Progenitor cell of endocrine pancreas (in vitro differentiated cells): ENCODE results near the gene NGRN. TPM values are rescaled to one million over a fixed set of nuclear protein-coding genes. Genes with fewer than 3 reads are reported as not detected.

Experiments
- DNase-seq: peaks from one replicate; pipeline ENCODE4 v3.0.0; 2021; ENCODE audit warnings: low spot score; ENCODE audit not compliant: unreplicated experiment
- H3K27ac Mint-ChIP-seq: 2 replicates; pipeline ENCODE4 v1.8.0; 2021; ENCODE audit warnings: mild to moderate bottlenecking, moderate library complexity, mixed read lengths
- H3K27me3 Mint-ChIP-seq: 2 replicates; pipeline ENCODE4 v1.8.0; 2021; ENCODE audit warnings: mixed read lengths
- H3K36me3 Mint-ChIP-seq: 2 replicates; pipeline ENCODE4 v1.8.0; 2022; ENCODE audit warnings: mixed read lengths; ENCODE audit not compliant: insufficient read depth
- H3K4me1 Mint-ChIP-seq: 2 replicates; pipeline ENCODE4 v1.8.0; 2021; ENCODE audit warnings: low read depth, mixed read lengths
- H3K4me3 Mint-ChIP-seq: 2 replicates; pipeline ENCODE4 v1.8.0; 2021; ENCODE audit warnings: low read depth, mild to moderate bottlenecking, moderate library complexity, mixed read lengths
- H3K9me3 Mint-ChIP-seq: 2 replicates; pipeline ENCODE4 v1.8.0; 2021; ENCODE audit warnings: low read depth, mixed read lengths
- CTCF ChIP-seq: fragments of 200-600 bp; sonication (generic); IDR thresholded peaks from one replicate; pipeline ENCODE4 v1.5.0; 2021; ENCODE audit warnings: antibody characterized with exemption, mild to moderate bottlenecking; ENCODE audit not compliant: unreplicated experiment
- long read RNA-seq: library from polyadenylated mRNA; unstranded; transcript quantifications from one replicate; pipeline ENCODE4 v2.0.0, GENCODE V29; 2020
- total RNA-seq: library from RNA; stranded (reverse); gene quantifications from 2 replicates; pipeline ENCODE4 v1.2.1, GENCODE V29; 2021

NGRN gene
- total RNA-seq, result 110 and 121 TPM in 2 replicates
- long read RNA-seq, full-length matches to known transcripts, result 702 of 705 reads
- long read RNA-seq, partial matches to known transcripts, result 0 of 705 reads
- long read RNA-seq, other reads (novel, unspliced or antisense), result 3 of 705 reads

- Mint-ChIP-seq H3K36me3 (peaks cover 11% of the 10 kb centered on the region), H3K27me3 (no peaks in the 10 kb centered on the region), H3K4me1 (peaks cover 30% of the 10 kb centered on the region), H3K9me3 (no peaks in the 10 kb centered on the region), H3K27ac (peak within 1 kb of the TSS; percentile 98), H3K4me3 (peak within 1 kb of the TSS; percentile 96)
- DNase-seq, result peak; percentile 60
- no peak for TF ChIP-seq CTCF
These were observed at the start of gene NGRN for GRCh38 chr15:90265271-90266060. Gene NGRN, plus strand, starts transcription at chr15:90265672. Its CDS starts 41 bp downstream, at chr15:90265713.

- no peak for TF ChIP-seq CTCF
- H3K27ac Mint-ChIP-seq, result no peak overlapping the region
- DNase-seq, result no peak
These were observed 47.6 kb upstream of the NGRN start for GRCh38 chr15:90217671-90218394.

GRCh38 chr15:90219421-90220141 lies 45.9 kb upstream of the NGRN start:
- peaks cover 5% of the 10 kb centered on the region for H3K36me3 Mint-ChIP-seq
- no peak overlapping the region for H3K27ac Mint-ChIP-seq
- H3K27me3 Mint-ChIP-seq, result no peaks in the 10 kb centered on the region
- TF ChIP-seq CTCF, result peak; percentile 72
- DNase-seq, result peak; percentile 41
- no peaks in the 10 kb centered on the region for H3K9me3 Mint-ChIP-seq
- H3K4me3 Mint-ChIP-seq, result no peak overlapping the region
- no peaks in the 10 kb centered on the region for H3K4me1 Mint-ChIP-seq

More at GRCh38 chr15:90217671-90218394, 47.6 kb upstream of the NGRN start:
- no peak overlapping the region for H3K4me3 Mint-ChIP-seq
- peaks cover 2% of the 10 kb centered on the region for H3K36me3 Mint-ChIP-seq
- H3K4me1 Mint-ChIP-seq, result peaks cover 5% of the 10 kb centered on the region
- no peaks in the 10 kb centered on the region for H3K9me3 Mint-ChIP-seq
- H3K27me3 Mint-ChIP-seq, result no peaks in the 10 kb centered on the region

GRCh38 chr15:90221246-90221900 lies 44.1 kb upstream of the NGRN start:
- Mint-ChIP-seq H3K27ac (no peak overlapping the region), H3K27me3 (no peaks in the 10 kb centered on the region), H3K4me3 (no peak overlapping the region), H3K36me3 (peaks cover 8% of the 10 kb centered on the region), H3K9me3 (no peaks in the 10 kb centered on the region), H3K4me1 (no peaks in the 10 kb centered on the region)
- DNase-seq, result peak; percentile 37
- TF ChIP-seq CTCF, result peak; percentile 54

GRCh38 chr15:90222547-90222946 lies 42.9 kb upstream of the NGRN start:
- no peaks in the 10 kb centered on the region for H3K27me3 Mint-ChIP-seq
- no peak for DNase-seq
- H3K9me3 Mint-ChIP-seq, result no peaks in the 10 kb centered on the region
- peaks cover 8% of the 10 kb centered on the region for H3K36me3 Mint-ChIP-seq
- no peak for TF ChIP-seq CTCF
- no peaks in the 10 kb centered on the region for H3K4me1 Mint-ChIP-seq
- H3K27ac Mint-ChIP-seq, result no peak overlapping the region
- H3K4me3 Mint-ChIP-seq, result no peak overlapping the region
